GM23248 (cell line): Measurements from ENCODE around the gene MVP. TPM values are rescaled to one million over a fixed set of nuclear protein-coding genes. Genes with fewer than 3 reads are reported as not detected.
"Not testable (repeated sequence)": the region's sequence is repeated elsewhere in the genome, so short reads cannot be mapped to it uniquely, and the experiment has no call there.

Source experiments
- DNase-seq: peaks from one replicate; pipeline ENCODE4 v3.0.0-alpha.2; 2015
- H2AFZ ChIP-seq: fragments of 200-600 bp; sonication (generic); 2 replicates; pipeline ENCODE4 v1.6.1; 2016; ENCODE audit warnings: antibody characterized with exemption
- H3F3A ChIP-seq: fragments of 200-600 bp; sonication (generic); 2 replicates; pipeline ENCODE4 v1.6.1; 2016; ENCODE audit warnings: mild to moderate bottlenecking, antibody characterized with exemption, mixed run types; ENCODE audit not compliant: insufficient read depth
- H3K27ac ChIP-seq: fragments of 200-600 bp; sonication (generic); 2 replicates; pipeline ENCODE4 v1.5.1; 2016; ENCODE audit warnings: mild to moderate bottlenecking
- H3K27me3 ChIP-seq: fragments of 200-600 bp; sonication (generic); replicated peaks from 2 replicates; pipeline ENCODE4 v1.6.1; 2016; ENCODE audit warnings: mild to moderate bottlenecking; ENCODE audit not compliant: insufficient read depth
- H3K36me3 ChIP-seq: fragments of 200-600 bp; sonication (generic); 2 replicates; pipeline ENCODE4 v1.6.1; 2016; ENCODE audit warnings: low read depth, mild to moderate bottlenecking
- H3K4me1 ChIP-seq: fragments of 200-600 bp; sonication (generic); 2 replicates; pipeline ENCODE4 v1.6.1; 2016; ENCODE audit warnings: mild to moderate bottlenecking; ENCODE audit not compliant: insufficient read depth
- H3K4me2 ChIP-seq: fragments of 200-600 bp; sonication (generic); one replicate; pipeline ENCODE4 v1.6.1; 2016; ENCODE audit warnings: mild to moderate bottlenecking; ENCODE audit not compliant: unreplicated experiment
- H3K4me3 ChIP-seq: fragments of 200-600 bp; sonication (generic); 2 replicates; pipeline ENCODE4 v1.5.1; 2016; ENCODE audit warnings: mild to moderate bottlenecking
- H3K79me2 ChIP-seq: fragments of 200-600 bp; sonication (generic); 2 replicates; pipeline ENCODE4 v1.6.1; 2016; ENCODE audit warnings: mild to moderate bottlenecking; ENCODE audit not compliant: insufficient read depth
- H3K9ac ChIP-seq: fragments of 200-600 bp; sonication (generic); 2 replicates; pipeline ENCODE4 v1.6.1; 2016; ENCODE audit warnings: mild to moderate bottlenecking
- H3K9me2 ChIP-seq: fragments of 200-600 bp; sonication (generic); 2 replicates; pipeline ENCODE4 v1.6.1; 2016; ENCODE audit warnings: mixed run types, mild to moderate bottlenecking, moderate library complexity; ENCODE audit not compliant: insufficient read depth
- H3K9me3 ChIP-seq: fragments of 200-600 bp; sonication (generic); one replicate; pipeline ENCODE4 v1.6.1; 2017; ENCODE audit warnings: low read depth
- H4K20me1 ChIP-seq: fragments of 200-600 bp; sonication (generic); 2 replicates; pipeline ENCODE4 v1.6.0; 2016; ENCODE audit not compliant: insufficient read depth
- EZH2 ChIP-seq: fragments of 200-600 bp; sonication (generic); IDR thresholded peaks from 2 replicates; pipeline ENCODE4 v1.6.1; 2018; ENCODE audit warnings: antibody characterized with exemption, mild to moderate bottlenecking; ENCODE audit not compliant: insufficient read depth, poor library complexity, severe bottlenecking
- EZH2phosphoT487 ChIP-seq: fragments of 200-600 bp; sonication (generic); IDR thresholded peaks from 2 replicates; pipeline ENCODE4 v1.6.1; 2018; ENCODE audit warnings: antibody characterized with exemption, moderate library complexity, mild to moderate bottlenecking, low read depth; ENCODE audit not compliant: insufficient read depth
- WGBS, 2 experiments: methylation state at CpG; one replicate each; pipeline ENCODE4 v1.1.6; 2015 to 2017; ENCODE audit warnings: low lambda C conversion rate in 2 of 2, low coverage in 1 of 2; ENCODE audit errors: missing lambda C conversion rate in 2 of 2; 5-methylcytosine and 5-hydroxymethylcytosine counted together
- in situ Hi-C: fragments of 300-500 bp; cut with MboI; formaldehyde crosslinking; loops from 2 replicates; pipeline ENCODE4 v1.15.0; 2020
- polyA plus RNA-seq: library from polyadenylated mRNA; unstranded; fragments of >200 nt; fragmentation: Nextera tagmentation; extraction: Ambion mirVana; gene quantifications from 2 replicates; pipeline ENCODE4 v1.2.1, GENCODE V29; 2016
- total RNA-seq: library from RNA; depleted of rRNA; stranded (reverse); fragments of >200 nt; shearing (Covaris generic); gene quantifications from 2 replicates; pipeline ENCODE4 v1.2.3, GENCODE V29; 2014

MVP gene
- total and polyA plus RNA-seq, 2 experiments from 2014 or later, result 230 to 272 TPM

- Histone ChIP-seq H3K27ac (peak overlapping the region; percentile 13; the same call in 1 of the 2 replicates), H3K79me2 (peaks cover 56% of the 10 kb centered on the region), H4K20me1 (no peaks in the 10 kb centered on the region), H3K9me3 (no peaks in the 10 kb centered on the region), H3K9ac (peak overlapping the region; percentile 86), H3K36me3 (no peaks in the 10 kb centered on the region), H3K27me3 (no peaks in the 10 kb centered on the region), H3K4me2 (peak overlapping the region; percentile 79), H3F3A (peaks cover 5% of the 10 kb centered on the region; the same call in 1 of the 2 replicates), H3K9me2 (no peaks in the 10 kb centered on the region), H3K4me3 (peak overlapping the region; percentile 84), H3K4me1 (0 out of 2 replicates have a peak, but pooled peaks cover 9% of the 10 kb centered on the region), H2AFZ (peak overlapping the region; percentile 94)
- in situ Hi-C loops, result no loop called here
- peak; percentile 51 for DNase-seq
- TF ChIP-seq EZH2phosphoT487 (no peak), EZH2 (no peak)
- WGBS, 2 experiments, result 2 to 3% methylated on average over 26 to 31 of the region's 31 CpGs
Measured at GRCh38 chr16:29790949-29791844, 29.1 kb upstream of the MVP start.

- TF ChIP-seq EZH2phosphoT487, result no peak
- no peak for TF ChIP-seq EZH2
- no peaks in the 10 kb centered on the region for H3K36me3 ChIP-seq
Measured at GRCh38 chr16:29791845-29792807, 28.1 kb upstream of the MVP start.

GRCh38 chr16:29793153-29793552 is 27.1 kb upstream of the MVP start:
- H3K9me3 ChIP-seq, H3K36me3 ChIP-seq: not testable (repeated sequence)

More at GRCh38 chr16:29791845-29792807, 28.1 kb upstream of the MVP start:
- in situ Hi-C loops, result no loop called here
- Histone ChIP-seq H3K4me1 (0 out of 2 replicates have a peak, but pooled peaks cover 9% of the 10 kb centered on the region), H3K79me2 (peaks cover 65% of the 10 kb centered on the region), H3K9ac (peak overlapping the region; percentile 86; the same call in 1 of the 2 replicates), H2AFZ (peak overlapping the region; percentile 94), H3K27me3 (no peaks in the 10 kb centered on the region), H3K27ac (no peak overlapping the region), H3K9me3 (no peaks in the 10 kb centered on the region), H4K20me1 (no peaks in the 10 kb centered on the region), H3K9me2 (no peaks in the 10 kb centered on the region), H3F3A (peaks cover 5% of the 10 kb centered on the region; the same call in 1 of the 2 replicates), H3K4me3 (peak overlapping the region; percentile 84), H3K4me2 (peak overlapping the region; percentile 79)
- WGBS, 2 experiments, result 84 to 86% methylated on average over 9 of the region's 9 CpGs
- no peak for DNase-seq

GRCh38 chr16:29794231-29794710 is 26.0 kb upstream of the MVP start:
- peaks cover 70% of the 10 kb centered on the region for H3K79me2 ChIP-seq
- H3K9me3 ChIP-seq, result no peaks in the 10 kb centered on the region
- H3K36me3 ChIP-seq, result no peaks in the 10 kb centered on the region; the same call in 1 of the 2 replicates
- H3F3A ChIP-seq, result peaks cover 5% of the 10 kb centered on the region; the same call in 1 of the 2 replicates
- TF ChIP-seq EZH2 (no peak), EZH2phosphoT487 (no peak)
- no peaks in the 10 kb centered on the region for H3K9me2 ChIP-seq
- no peaks in the 10 kb centered on the region for H4K20me1 ChIP-seq
- 96 to 100% methylated on average over 3 of the region's 3 CpGs for WGBS, 2 experiments
- no peak overlapping the region for H3K4me2 ChIP-seq
- no peak for DNase-seq
- H3K4me1 ChIP-seq, result 0 out of 2 replicates have a peak, but pooled peaks cover 9% of the 10 kb centered on the region
- H2AFZ ChIP-seq, result no peak overlapping the region
- in situ Hi-C loops, result no loop called here
- H3K4me3 ChIP-seq, result no peak overlapping the region
- no peak overlapping the region for H3K9ac ChIP-seq
- no peak overlapping the region for H3K27ac ChIP-seq
- no peaks in the 10 kb centered on the region for H3K27me3 ChIP-seq

More at GRCh38 chr16:29793153-29793552, 27.1 kb upstream of the MVP start:
- H3K27ac ChIP-seq, H4K20me1 ChIP-seq, H3F3A ChIP-seq, DNase-seq, H3K9me2 ChIP-seq, H2AFZ ChIP-seq, in situ Hi-C loops, H3K4me2 ChIP-seq, H3K4me1 ChIP-seq, H3K4me3 ChIP-seq, H3K9ac ChIP-seq, H3K27me3 ChIP-seq: not testable (repeated sequence)
- 90 to 92% methylated on average over 18 of the region's 18 CpGs for whole genome bisulfite sequencing, 2 experiments
- peaks cover 70% of the 10 kb centered on the region for H3K79me2 ChIP-seq
